ENCODE data around the gene EDC3. TPM values are rescaled to one million over a fixed set of nuclear protein-coding genes. Genes with fewer than 3 reads are reported as not detected.

The EDC3 gene
- total and polyA plus RNA-seq, 9 of the 15 experiments (the other 6 are each of a cell fraction or from before 2014, with no cell fraction given): 11.7 to 63.9 (median 32.8) TPM

DNA sequence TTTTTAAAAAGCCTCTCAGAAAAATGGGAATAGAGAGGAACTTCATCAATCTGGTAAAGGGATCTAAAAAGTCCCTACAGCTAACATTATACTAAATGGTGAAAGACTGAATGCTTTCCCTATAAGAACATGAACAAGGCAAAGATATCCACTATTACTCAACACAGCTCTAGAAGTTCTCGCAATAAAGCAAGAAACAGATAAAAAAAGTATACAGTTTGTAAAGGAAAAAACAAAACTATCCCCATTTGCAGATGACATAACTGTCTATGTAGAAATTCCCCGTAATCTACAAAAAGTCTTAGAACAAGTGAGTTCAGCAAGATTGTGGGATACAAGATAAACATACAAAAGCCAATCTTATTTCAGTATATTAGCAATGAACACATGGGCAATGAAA lies 15.4 kb downstream of the EDC3 start:
- TF ChIP-seq FOSL1 (tag; conservative IDR thresholded peaks at IDR 0.05) (no peak), KHSRP (IDR thresholded peaks at IDR 0.05) (no peak), ELF1 (tag; IDR thresholded peaks at IDR 0.05) (no peak)
- TF ChIP-seq, protein P1, sequence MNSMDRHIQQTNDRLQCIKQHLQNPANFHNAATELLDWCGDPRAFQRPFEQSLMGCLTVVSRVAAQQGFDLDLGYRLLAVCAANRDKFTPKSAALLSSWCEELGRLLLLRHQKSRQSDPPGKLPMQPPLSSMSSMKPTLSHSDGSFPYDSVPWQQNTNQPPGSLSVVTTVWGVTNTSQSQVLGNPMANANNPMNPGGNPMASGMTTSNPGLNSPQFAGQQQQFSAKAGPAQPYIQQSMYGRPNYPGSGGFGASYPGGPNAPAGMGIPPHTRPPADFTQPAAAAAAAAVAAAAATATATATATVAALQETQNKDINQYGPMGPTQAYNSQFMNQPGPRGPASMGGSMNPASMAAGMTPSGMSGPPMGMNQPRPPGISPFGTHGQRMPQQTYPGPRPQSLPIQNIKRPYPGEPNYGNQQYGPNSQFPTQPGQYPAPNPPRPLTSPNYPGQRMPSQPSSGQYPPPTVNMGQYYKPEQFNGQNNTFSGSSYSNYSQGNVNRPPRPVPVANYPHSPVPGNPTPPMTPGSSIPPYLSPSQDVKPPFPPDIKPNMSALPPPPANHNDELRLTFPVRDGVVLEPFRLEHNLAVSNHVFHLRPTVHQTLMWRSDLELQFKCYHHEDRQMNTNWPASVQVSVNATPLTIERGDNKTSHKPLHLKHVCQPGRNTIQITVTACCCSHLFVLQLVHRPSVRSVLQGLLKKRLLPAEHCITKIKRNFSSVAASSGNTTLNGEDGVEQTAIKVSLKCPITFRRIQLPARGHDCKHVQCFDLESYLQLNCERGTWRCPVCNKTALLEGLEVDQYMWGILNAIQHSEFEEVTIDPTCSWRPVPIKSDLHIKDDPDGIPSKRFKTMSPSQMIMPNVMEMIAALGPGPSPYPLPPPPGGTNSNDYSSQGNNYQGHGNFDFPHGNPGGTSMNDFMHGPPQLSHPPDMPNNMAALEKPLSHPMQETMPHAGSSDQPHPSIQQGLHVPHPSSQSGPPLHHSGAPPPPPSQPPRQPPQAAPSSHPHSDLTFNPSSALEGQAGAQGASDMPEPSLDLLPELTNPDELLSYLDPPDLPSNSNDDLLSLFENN (IDR thresholded peaks at IDR 0.05; ENCODE audit: low read depth in 2 of 2, low read length in 2 of 2): no peak
- TF ChIP-seq, protein P2, sequence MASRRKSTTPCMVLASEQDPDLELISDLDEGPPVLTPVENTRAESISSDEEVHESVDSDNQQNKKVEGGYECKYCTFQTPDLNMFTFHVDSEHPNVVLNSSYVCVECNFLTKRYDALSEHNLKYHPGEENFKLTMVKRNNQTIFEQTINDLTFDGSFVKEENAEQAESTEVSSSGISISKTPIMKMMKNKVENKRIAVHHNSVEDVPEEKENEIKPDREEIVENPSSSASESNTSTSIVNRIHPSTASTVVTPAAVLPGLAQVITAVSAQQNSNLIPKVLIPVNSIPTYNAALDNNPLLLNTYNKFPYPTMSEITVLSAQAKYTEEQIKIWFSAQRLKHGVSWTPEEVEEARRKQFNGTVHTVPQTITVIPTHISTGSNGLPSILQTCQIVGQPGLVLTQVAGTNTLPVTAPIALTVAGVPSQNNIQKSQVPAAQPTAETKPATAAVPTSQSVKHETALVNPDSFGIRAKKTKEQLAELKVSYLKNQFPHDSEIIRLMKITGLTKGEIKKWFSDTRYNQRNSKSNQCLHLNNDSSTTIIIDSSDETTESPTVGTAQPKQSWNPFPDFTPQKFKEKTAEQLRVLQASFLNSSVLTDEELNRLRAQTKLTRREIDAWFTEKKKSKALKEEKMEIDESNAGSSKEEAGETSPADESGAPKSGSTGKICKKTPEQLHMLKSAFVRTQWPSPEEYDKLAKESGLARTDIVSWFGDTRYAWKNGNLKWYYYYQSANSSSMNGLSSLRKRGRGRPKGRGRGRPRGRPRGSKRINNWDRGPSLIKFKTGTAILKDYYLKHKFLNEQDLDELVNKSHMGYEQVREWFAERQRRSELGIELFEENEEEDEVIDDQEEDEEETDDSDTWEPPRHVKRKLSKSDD (conservative IDR thresholded peaks at IDR 0.05; ENCODE audit: low read length): no peak
- ChIA-PET CTCF (ENCODE audit: low intra/inter-chr PET ratio) (no interaction called here), POLR2A (no interaction called here)
- ATAC-seq (no peak), FAIRE-seq (peak; percentile 58), DNase-seq (ENCODE audit: extremely low read depth in 1 of 4, low spot score in 3 of 4) (no peak)
- Histone ChIP-seq H3K27me3 (ENCODE audit: control insufficient read depth in 2 of 2, insufficient read depth in 2 of 2, low read length in 2 of 2) (no peaks in the 10 kb centered on the region), H3K4me3 (no peak overlapping the region), H3K9me1 (ENCODE audit: control insufficient read depth, insufficient read depth, low read length) (no peaks in the 10 kb centered on the region), H3K4me2 (ENCODE audit: insufficient read depth, low read length) (no peak overlapping the region), H3K79me2 (ENCODE audit: control insufficient read depth, insufficient read depth, low read length) (peaks cover 9% of the 10 kb centered on the region), H3K4me1 (replicated peaks in 1 of 2; ENCODE audit: control insufficient read depth in 2 of 2, insufficient read depth in 2 of 2, low read length in 2 of 2) (no peaks in the 10 kb centered on the region), H3K9me3 (replicated peaks; ENCODE audit: control insufficient read depth, insufficient read depth, low read depth, low read length) (peaks cover under 1% of the 10 kb centered on the region; the same call in 1 of the 2 replicates), H3K36me3 (ENCODE audit: control insufficient read depth, insufficient read depth, low read length) (peaks cover 4% of the 10 kb centered on the region; the same call in 2 of the 3 replicates), H2AFZ (ENCODE audit: low read depth, low read length) (no peak overlapping the region), H3K27ac (ENCODE audit: extremely low read depth, low read depth, low read length) (no peak overlapping the region), H4K20me1 (replicated peaks; ENCODE audit: control insufficient read depth, insufficient read depth, low read length) (no peaks in the 10 kb centered on the region; the same call in 1 of the 2 replicates), H3K9ac (ENCODE audit: insufficient read depth in 1 of 2, low read depth in 2 of 2, low read length in 2 of 2) (no peak overlapping the region)
- WGBS (ENCODE audit: insufficient coverage, low coverage, missing lambda C conversion rate): 66% methylated on average over 2 of the region's 2 CpGs
- intact Hi-C loops (cut with micrococcal nuclease): no loop called here
- in situ Hi-C loops (cut with MboI): no loop called here
- no TSS peak for BruUV-seq (replicated peaks)

Measured in K562 (cell line).